Smooth muscle cell (in vitro differentiated cells): ENCODE data around the gene OVOL3. TPM values are rescaled to one million over a fixed set of nuclear protein-coding genes. Genes with fewer than 3 reads are reported as not detected.

Experiments
- DNase-seq: peaks from one replicate; lab custom pipeline; 2025; ENCODE audit not compliant: unreplicated experiment; lab: John Stamatoyannopoulos, UW
- H2AFZ ChIP-seq: fragments of 200-600 bp; sonication (generic); 2 replicates; pipeline ENCODE4 v1.6.0; 2016; ENCODE audit warnings: antibody characterized with exemption, low read depth, mild to moderate bottlenecking
- H3F3A ChIP-seq: fragments of 200-600 bp; sonication (generic); 2 replicates; pipeline ENCODE4 v1.6.0; 2017; ENCODE audit warnings: antibody characterized with exemption, low read depth
- H3K27ac ChIP-seq: fragments of 200-600 bp; sonication (generic); 2 replicates; pipeline ENCODE4 v1.5.1; 2016; ENCODE audit warnings: low read depth, mild to moderate bottlenecking
- H3K27me3 ChIP-seq: fragments of 200-600 bp; sonication (generic); 2 replicates; pipeline ENCODE4 v1.6.1; 2016; ENCODE audit warnings: low read depth, mild to moderate bottlenecking
- H3K36me3 ChIP-seq: fragments of 200-600 bp; sonication (generic); 2 replicates; pipeline ENCODE4 v1.5.1; 2016; ENCODE audit warnings: low read depth
- H3K4me1 ChIP-seq: fragments of 200-600 bp; sonication (generic); 2 replicates; pipeline ENCODE4 v1.5.1; 2016; ENCODE audit warnings: low read depth
- H3K4me2 ChIP-seq: fragments of 200-600 bp; sonication (generic); 2 replicates; pipeline ENCODE4 v1.6.0; 2016; ENCODE audit warnings: mild to moderate bottlenecking
- H3K4me3 ChIP-seq: fragments of 200-600 bp; sonication (generic); 2 replicates; pipeline ENCODE4 v1.5.1; 2016; ENCODE audit warnings: mild to moderate bottlenecking
- H3K79me2 ChIP-seq: fragments of 200-600 bp; sonication (generic); 2 replicates; pipeline ENCODE4 v1.6.0; 2016; ENCODE audit warnings: low read depth, mild to moderate bottlenecking
- H3K9ac ChIP-seq: fragments of 200-600 bp; sonication (generic); 2 replicates; pipeline ENCODE4 v1.6.0; 2016; ENCODE audit warnings: low read depth
- H3K9me3 ChIP-seq: fragments of 200-600 bp; sonication (generic); replicated peaks from 2 replicates; pipeline ENCODE4 v1.5.1; 2016; ENCODE audit warnings: low read depth
- H4K20me1 ChIP-seq: fragments of 200-600 bp; sonication (generic); 2 replicates; pipeline ENCODE4 v1.6.0; 2016; ENCODE audit warnings: low read depth
- WGBS: methylation state at CpG from one replicate; pipeline ENCODE4 v1.1.7; 2016; ENCODE audit warnings: low lambda C conversion rate; 5-methylcytosine and 5-hydroxymethylcytosine counted together
- polyA plus RNA-seq: library from polyadenylated mRNA; unstranded; fragments of >200 nt; fragmentation: Nextera tagmentation; extraction: Ambion mirVana; gene quantifications from 2 replicates; pipeline ENCODE4 v1.2.1, GENCODE V29; 2016
- total RNA-seq: library from RNA; depleted of rRNA; stranded (reverse); fragments of >200 nt; gene quantifications from 2 replicates; pipeline ENCODE4 v1.2.3, GENCODE V29; 2014
- TF ChIP-seq, protein P1 (sequence below): fragments of 200-600 bp; sonication (generic); IDR thresholded peaks from 2 replicates; pipeline ENCODE4 v1.5.1; 2017; ENCODE audit warnings: borderline replicate concordance, mild to moderate bottlenecking, antibody characterized with exemption; ENCODE audit not compliant: insufficient read depth, poor library complexity, severe bottlenecking

Gene OVOL3
- total and polyA plus RNA-seq, 2 experiments from 2014 or later: not detected

GRCh38 chr19:36101550-36102327, 9.2 kb upstream of the OVOL3 start:
- 92% methylated on average over 25 of the region's 27 CpGs for WGBS
- no peak for DNase-seq
- H3K9me3 ChIP-seq: no peaks in the 10 kb centered on the region
- H3K27ac ChIP-seq: no peak overlapping the region
- TF ChIP-seq, protein P1, sequence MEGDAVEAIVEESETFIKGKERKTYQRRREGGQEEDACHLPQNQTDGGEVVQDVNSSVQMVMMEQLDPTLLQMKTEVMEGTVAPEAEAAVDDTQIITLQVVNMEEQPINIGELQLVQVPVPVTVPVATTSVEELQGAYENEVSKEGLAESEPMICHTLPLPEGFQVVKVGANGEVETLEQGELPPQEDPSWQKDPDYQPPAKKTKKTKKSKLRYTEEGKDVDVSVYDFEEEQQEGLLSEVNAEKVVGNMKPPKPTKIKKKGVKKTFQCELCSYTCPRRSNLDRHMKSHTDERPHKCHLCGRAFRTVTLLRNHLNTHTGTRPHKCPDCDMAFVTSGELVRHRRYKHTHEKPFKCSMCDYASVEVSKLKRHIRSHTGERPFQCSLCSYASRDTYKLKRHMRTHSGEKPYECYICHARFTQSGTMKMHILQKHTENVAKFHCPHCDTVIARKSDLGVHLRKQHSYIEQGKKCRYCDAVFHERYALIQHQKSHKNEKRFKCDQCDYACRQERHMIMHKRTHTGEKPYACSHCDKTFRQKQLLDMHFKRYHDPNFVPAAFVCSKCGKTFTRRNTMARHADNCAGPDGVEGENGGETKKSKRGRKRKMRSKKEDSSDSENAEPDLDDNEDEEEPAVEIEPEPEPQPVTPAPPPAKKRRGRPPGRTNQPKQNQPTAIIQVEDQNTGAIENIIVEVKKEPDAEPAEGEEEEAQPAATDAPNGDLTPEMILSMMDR: no peak
- no peaks in the 10 kb centered on the region for H3K36me3 ChIP-seq
- no peaks in the 10 kb centered on the region for H3K4me1 ChIP-seq
- H3K4me3 ChIP-seq: no peak overlapping the region
- H3K27me3 ChIP-seq: no peaks in the 10 kb centered on the region
- no peaks in the 10 kb centered on the region for H3F3A ChIP-seq
- no peak overlapping the region for H3K9ac ChIP-seq
- H2AFZ ChIP-seq: no peak overlapping the region
- no peaks in the 10 kb centered on the region for H3K79me2 ChIP-seq
- no peaks in the 10 kb centered on the region for H4K20me1 ChIP-seq
- H3K4me2 ChIP-seq: no peak overlapping the region

DNA sequence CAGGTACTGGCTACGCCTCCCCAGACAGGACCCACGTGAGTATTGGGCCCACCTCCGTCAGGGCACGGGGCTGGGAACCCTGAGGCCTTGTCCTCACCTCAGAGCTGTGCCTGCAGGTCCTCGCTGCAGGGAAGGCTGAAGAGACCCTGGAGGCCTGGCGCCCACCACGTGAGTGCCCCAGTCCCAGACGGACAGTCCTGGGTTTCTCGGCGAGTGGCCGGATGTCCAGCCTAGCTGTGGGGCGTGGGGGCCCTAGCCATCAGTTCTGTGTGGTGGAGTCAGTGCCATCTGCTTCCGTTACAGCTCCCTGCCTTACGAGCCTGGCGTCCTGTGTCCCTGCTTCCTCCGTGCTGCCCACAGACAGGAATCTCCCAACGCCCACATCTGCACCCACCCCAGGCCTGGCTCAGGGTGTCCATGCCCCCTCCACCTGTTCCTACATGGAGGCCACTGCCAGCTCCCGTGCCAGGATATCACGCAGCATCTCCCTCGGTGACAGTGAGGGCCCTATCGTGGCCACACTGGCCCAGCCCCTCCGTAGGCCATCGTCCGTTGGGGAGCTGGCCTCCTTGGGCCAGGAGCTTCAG, 7.8 kb upstream of the OVOL3 start:
- Histone ChIP-seq H3K4me3 (no peak overlapping the region), H3K4me1 (no peaks in the 10 kb centered on the region), H4K20me1 (no peaks in the 10 kb centered on the region), H3K4me2 (no peak overlapping the region), H3K79me2 (no peaks in the 10 kb centered on the region), H3K9me3 (no peaks in the 10 kb centered on the region), H3K27me3 (no peaks in the 10 kb centered on the region), H3K9ac (no peak overlapping the region), H2AFZ (no peak overlapping the region), H3F3A (no peaks in the 10 kb centered on the region), H3K36me3 (no peaks in the 10 kb centered on the region), H3K27ac (no peak overlapping the region)
- 96% methylated on average over 24 of the region's 24 CpGs for WGBS
- TF ChIP-seq, protein P1: no peak
- DNase-seq: no peak

DNA sequence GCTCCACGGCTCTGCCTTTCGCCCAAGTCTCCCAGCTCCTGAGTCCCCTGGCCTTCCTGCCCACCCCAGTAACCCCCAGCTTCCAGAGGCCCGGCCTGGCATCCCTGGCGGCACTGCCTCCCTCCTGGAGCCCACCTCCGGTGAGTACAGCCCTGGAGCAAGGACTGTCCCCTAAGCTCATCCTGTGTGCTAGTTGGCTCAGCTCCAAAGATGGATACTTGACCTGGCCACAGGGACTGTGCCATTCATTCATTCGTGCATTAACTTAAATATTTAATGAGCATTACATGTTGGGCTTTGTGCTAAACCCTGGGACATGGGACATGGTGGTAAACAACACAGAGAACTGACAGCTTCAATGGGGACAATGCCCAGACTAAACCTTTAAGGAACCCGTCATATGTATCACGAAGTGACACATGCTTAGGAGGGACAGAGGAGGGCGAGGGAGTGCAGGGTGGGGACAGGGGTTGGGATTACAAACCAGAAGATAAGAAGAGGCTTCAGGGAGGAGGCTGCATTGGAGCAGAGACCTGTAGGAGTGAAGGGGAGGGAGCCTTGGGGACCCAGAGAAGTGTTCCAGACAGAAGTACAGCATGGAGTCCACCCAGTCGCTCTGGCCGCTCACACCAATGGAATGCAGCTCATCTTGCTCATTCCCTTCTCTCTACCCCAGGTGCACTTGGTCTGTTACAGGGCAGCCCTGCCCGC, 6.9 kb upstream of the OVOL3 start:
- Histone ChIP-seq H3F3A (no peaks in the 10 kb centered on the region), H3K36me3 (no peaks in the 10 kb centered on the region), H3K27ac (no peak overlapping the region), H4K20me1 (no peaks in the 10 kb centered on the region), H3K79me2 (no peaks in the 10 kb centered on the region), H3K9me3 (no peaks in the 10 kb centered on the region), H2AFZ (no peak overlapping the region), H3K4me3 (no peak overlapping the region), H3K9ac (no peak overlapping the region), H3K4me2 (no peak overlapping the region), H3K27me3 (no peaks in the 10 kb centered on the region), H3K4me1 (no peaks in the 10 kb centered on the region)
- WGBS: 85% methylated on average over 11 of the region's 12 CpGs
- DNase-seq: no peak
- TF ChIP-seq, protein P1: no peak
